ENCODE measurements around the gene CAMSAP2.

The CAMSAP2 gene

DNA sequence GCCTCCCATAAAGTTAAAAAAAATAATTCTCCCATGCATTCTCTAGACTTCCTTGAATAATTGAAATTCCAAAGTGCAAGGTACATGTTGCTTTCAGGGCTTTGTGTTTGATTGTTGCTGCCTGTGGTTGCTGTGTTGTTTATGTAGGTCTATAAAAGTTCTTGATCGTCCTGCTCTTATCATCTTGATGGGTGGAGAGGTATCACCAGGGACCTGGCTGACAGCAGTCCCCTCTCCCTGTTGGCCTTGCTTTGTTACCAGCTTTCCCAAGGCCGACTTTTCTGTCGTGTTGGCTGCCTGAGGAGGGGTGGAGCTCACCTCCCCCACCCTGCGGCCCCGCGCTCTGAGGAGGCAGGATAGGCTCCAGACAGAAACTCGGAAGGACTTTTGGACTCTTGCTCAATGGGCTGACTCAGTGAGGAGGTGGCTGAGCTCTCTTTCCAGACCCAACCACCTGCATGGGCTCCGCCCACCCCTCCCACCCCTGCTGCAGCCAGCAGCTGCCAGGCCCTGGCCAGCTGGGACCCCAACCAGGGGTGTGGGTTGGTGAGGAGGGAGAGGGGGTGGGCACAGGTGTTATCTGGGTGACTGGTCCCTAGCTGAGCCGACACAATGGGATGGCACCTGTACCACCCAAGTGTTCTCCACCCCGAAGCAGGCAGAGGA is 158.0 kb downstream of the CAMSAP2 start:
- Mint-ChIP-seq H3K27me3 (ENCODE audit: low read depth) (peaks cover 23% of the 10 kb centered on the region), H3K36me3 (ENCODE audit: low read depth) (peaks cover 32% of the 10 kb centered on the region), H3K4me3 (peak overlapping the region; percentile 76 to 80 (median 77)), H3K9me3 (no peaks in the 10 kb centered on the region), H3K4me1 (peaks cover 62% of the 10 kb centered on the region), H3K27ac (peak overlapping the region; percentile 99 to 100 (median 99))
- TF ChIP-seq, protein P1, sequence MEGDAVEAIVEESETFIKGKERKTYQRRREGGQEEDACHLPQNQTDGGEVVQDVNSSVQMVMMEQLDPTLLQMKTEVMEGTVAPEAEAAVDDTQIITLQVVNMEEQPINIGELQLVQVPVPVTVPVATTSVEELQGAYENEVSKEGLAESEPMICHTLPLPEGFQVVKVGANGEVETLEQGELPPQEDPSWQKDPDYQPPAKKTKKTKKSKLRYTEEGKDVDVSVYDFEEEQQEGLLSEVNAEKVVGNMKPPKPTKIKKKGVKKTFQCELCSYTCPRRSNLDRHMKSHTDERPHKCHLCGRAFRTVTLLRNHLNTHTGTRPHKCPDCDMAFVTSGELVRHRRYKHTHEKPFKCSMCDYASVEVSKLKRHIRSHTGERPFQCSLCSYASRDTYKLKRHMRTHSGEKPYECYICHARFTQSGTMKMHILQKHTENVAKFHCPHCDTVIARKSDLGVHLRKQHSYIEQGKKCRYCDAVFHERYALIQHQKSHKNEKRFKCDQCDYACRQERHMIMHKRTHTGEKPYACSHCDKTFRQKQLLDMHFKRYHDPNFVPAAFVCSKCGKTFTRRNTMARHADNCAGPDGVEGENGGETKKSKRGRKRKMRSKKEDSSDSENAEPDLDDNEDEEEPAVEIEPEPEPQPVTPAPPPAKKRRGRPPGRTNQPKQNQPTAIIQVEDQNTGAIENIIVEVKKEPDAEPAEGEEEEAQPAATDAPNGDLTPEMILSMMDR (IDR thresholded peaks at IDR 0.05; ENCODE audit: unreplicated experiment in 3 of 3): no peak

DNA sequence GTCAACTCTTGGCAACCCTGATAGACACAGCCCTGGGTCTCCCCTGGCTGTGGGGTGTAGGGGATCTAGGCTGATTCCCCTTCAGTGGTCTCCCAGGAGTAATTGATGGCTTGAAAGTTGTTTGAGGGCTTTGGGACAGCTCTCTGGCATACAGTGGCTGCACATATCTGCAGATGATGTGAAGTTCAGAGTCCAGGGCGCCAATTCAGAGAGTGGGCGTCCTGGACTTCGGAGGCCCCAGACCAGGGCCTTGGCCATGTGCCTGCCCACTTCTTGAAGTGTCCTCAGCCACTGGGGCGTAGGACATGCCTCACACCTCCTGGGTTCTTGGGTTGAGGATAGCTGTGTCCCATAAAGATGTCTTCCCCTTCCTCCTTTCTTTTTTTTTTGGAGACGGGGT is 158.6 kb downstream of the CAMSAP2 start:
- peaks cover 38% of the 10 kb centered on the region for H3K36me3 Mint-ChIP-seq (ENCODE audit: low read depth)
- TF ChIP-seq, protein P1 (IDR thresholded peaks at IDR 0.05; ENCODE audit: unreplicated experiment in 3 of 3): no peak
- peaks cover 20% of the 10 kb centered on the region for H3K27me3 Mint-ChIP-seq (ENCODE audit: low read depth)
- H3K9me3 Mint-ChIP-seq: no peaks in the 10 kb centered on the region
- H3K4me3 Mint-ChIP-seq: peak overlapping the region in 1 of 3 experiments; percentile 33
- peaks cover 60% of the 10 kb centered on the region for H3K4me1 Mint-ChIP-seq
- H3K27ac Mint-ChIP-seq: peak overlapping the region; percentile 92 to 99 (median 93)

DNA sequence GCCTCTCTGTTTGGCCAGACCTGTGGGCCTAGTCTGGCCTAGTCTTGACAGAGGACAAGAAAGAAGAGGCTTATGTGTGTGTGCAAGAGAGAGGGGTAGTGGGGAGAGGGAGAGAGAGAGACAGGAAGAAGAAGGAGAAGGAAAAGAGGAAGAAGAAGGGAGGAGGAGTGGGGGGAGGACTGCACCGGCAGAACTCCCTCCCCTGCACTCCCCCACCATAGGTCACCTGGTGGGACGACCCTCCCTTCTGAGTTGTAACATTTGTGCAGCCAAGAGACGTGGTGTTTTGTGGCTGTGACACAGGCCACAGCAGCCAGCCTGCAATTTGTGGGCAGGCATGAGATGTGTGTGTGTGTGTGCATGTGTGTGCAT is 160.3 kb downstream of the CAMSAP2 start:
- Mint-ChIP-seq H3K36me3 (ENCODE audit: low read depth) (peaks cover 46% of the 10 kb centered on the region), H3K4me3 (no peak overlapping the region), H3K27ac (peak overlapping the region; percentile 77 to 93 (median 92)), H3K27me3 (ENCODE audit: low read depth) (peaks cover 9% of the 10 kb centered on the region), H3K9me3 (no peaks in the 10 kb centered on the region), H3K4me1 (peaks cover 43% of the 10 kb centered on the region)
- TF ChIP-seq, protein P1 (IDR thresholded peaks at IDR 0.05; ENCODE audit: unreplicated experiment in 3 of 3): no peak

DNA sequence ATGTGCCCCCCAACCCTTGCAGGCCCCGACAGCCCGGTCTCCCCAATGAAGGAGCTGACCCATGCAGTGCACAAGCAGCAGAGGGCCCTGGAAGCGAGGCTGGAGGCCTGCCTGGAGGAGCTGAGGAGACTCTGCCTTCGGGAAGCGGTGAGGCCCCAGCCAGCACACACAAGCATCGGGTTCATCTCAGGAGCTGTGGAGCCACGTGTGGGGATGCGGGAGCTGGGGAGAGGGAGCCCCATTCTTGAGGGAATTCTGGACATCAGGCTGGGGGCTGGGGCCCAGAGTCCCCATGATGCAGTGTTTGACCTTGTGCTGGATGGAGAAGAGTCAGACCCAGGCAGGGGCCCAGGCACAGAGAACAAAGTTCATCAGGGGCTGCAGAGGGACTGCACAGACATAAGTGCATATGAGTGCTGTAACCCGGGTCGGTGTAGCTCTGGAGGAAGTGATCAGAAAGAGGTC is 160.8 kb downstream of the CAMSAP2 start:
- Mint-ChIP-seq H3K27ac (peak overlapping the region in 2 of 3 experiments; percentile 92 to 93), H3K27me3 (ENCODE audit: low read depth) (peaks cover 9% of the 10 kb centered on the region), H3K9me3 (no peaks in the 10 kb centered on the region), H3K4me3 (peak overlapping the region in 1 of 3 experiments; percentile 42), H3K36me3 (ENCODE audit: low read depth) (peaks cover 46% of the 10 kb centered on the region), H3K4me1 (peaks cover 38% of the 10 kb centered on the region)
- TF ChIP-seq, protein P1 (IDR thresholded peaks at IDR 0.05; ENCODE audit: unreplicated experiment in 3 of 3): no peak

DNA sequence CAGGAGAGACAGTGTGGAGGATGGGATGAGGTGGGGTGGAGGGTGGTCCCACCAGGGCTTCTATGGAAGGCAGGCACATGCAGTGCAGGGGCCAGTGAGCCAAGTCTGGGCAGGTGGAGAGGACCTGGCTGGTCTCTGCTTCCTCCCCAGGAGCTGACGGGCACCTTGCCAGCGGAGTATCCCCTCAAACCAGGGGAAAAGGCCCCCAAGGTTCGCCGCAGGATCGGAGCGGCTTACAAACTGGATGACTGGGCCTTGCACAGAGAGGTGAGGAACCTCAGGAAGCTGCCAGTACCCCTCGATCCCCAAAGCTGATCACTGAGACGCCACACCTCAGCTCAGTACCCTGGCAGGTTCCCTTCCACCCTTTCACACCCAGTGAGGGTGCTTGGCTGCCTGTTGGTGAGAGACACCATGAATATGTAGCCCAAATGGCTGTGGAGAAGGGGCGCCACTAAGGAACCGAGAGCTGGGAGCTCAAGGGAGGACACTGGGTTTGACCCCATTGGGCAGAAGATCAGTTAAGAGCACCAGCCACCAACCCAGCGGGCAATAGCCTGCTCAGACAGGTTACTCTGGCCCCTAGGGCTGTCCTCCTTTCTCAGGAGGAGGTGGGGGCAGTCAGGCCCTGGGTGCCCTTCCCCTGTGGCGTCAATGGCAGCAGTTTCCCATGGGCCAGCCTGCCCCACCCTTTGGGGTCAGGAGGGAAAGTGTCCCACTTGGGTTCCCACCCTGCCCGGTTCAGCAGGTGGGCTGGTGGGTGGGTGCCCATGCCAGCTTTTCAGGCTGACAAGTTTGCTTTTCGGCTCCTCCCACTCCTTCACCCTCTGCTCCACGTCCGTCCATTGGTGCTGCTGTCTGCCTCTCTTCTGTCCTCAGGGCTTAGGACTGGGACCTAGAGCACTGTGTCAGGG is 161.5 kb downstream of the CAMSAP2 start:
- peaks cover 50% of the 10 kb centered on the region for H3K36me3 Mint-ChIP-seq (ENCODE audit: low read depth)
- H3K4me3 Mint-ChIP-seq: peak overlapping the region in 1 of 3 experiments; percentile 42
- peaks cover 37% of the 10 kb centered on the region for H3K4me1 Mint-ChIP-seq
- TF ChIP-seq, protein P1 (IDR thresholded peaks at IDR 0.05; ENCODE audit: unreplicated experiment in 3 of 3): no peak
- H3K27me3 Mint-ChIP-seq (ENCODE audit: low read depth): peaks cover 9% of the 10 kb centered on the region
- no peaks in the 10 kb centered on the region for H3K9me3 Mint-ChIP-seq
- peak overlapping the region in 1 of 3 experiments; percentile 93 for H3K27ac Mint-ChIP-seq

Measured in nephron (organoid).